CD4-positive, alpha-beta T cell treated with Interleukin-17A for 4 hours (primary cell): ENCODE data around the gene KLF9.
"Not testable (repeated sequence)": the region's sequence is repeated elsewhere in the genome, so short reads cannot be mapped to it uniquely, and the experiment has no call there.

Experiments used
- DNase-seq: peaks from one replicate; pipeline ENCODE4 v3.0.0-alpha.2; 2020; ENCODE audit warnings: mixed read lengths

The KLF9 gene

DNA sequence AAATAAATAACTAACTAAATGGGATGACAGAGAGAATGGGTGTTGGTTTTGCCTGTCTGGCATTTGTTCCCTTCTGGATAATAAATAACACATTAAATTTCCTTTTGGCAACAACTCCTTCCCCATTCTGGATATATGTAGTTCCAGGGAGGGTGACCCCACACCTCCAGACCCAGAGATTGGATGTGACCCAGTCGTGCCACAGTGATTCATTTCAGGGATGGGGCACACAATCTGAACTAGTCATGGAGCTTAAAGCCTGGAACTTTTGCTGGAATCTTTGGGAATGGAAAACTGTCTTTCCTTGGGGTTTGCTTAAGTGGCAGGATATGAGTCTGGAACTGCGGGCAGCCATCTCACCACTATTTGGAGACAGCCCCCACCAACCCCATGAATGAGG is 11.3 kb downstream of the KLF9 start:
- no peak for DNase-seq

- DNase-seq: no peak
Observed at GRCh38 chr9:70402213-70402612, 12.2 kb downstream of the KLF9 start.

GRCh38 chr9:70401241-70401640 is 13.2 kb downstream of the KLF9 start:
- not testable (repeated sequence) for DNase-seq

- no peak for DNase-seq
Observed at GRCh38 chr9:70400107-70400892, 14.2 kb downstream of the KLF9 start.

- DNase-seq: no peak
Observed at GRCh38 chr9:70399141-70399540, 15.3 kb downstream of the KLF9 start.

GRCh38 chr9:70398145-70398556 is 16.3 kb downstream of the KLF9 start:
- peak; percentile 25 for DNase-seq

DNA sequence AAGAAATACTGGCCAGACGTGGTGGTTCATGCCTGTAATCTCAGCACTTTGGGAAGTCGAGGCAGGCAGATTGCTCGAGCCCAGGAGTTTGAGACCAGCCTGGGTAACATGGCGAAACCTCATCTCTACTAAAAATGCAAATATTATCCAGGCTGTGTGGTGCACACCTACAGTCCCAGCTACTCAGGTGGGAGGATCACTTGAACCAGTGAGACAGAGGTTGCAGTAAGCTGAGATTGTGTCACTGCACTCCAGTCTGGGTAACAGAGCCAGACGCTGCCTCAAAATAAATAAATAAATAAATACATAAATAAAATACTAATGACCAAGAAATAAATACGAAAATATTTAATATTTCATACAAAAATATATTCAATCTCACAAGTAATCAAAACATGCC is 18.8 kb downstream of the KLF9 start:
- no peak for DNase-seq

- no peak for DNase-seq
Observed at GRCh38 chr9:70392850-70393249, 21.6 kb downstream of the KLF9 start.

DNA sequence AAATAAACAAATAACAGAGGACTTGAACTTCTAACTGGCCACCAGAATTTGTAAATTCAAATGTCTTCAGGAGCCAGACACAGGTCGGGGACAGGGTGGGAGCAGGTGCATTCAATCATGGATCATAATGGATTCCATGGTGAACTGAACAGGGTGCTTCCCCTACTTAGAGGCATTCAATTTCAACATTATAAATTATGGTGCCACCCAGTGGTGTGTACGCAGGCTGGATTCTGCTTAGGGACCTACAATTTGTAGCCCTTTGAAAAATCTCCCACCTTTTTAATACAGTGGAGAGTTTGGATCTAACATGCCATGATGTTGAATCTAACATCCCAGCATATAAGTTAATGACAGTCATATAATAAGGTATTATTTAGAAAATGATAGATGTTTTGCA is 22.3 kb downstream of the KLF9 start:
- DNase-seq: no peak

DNA sequence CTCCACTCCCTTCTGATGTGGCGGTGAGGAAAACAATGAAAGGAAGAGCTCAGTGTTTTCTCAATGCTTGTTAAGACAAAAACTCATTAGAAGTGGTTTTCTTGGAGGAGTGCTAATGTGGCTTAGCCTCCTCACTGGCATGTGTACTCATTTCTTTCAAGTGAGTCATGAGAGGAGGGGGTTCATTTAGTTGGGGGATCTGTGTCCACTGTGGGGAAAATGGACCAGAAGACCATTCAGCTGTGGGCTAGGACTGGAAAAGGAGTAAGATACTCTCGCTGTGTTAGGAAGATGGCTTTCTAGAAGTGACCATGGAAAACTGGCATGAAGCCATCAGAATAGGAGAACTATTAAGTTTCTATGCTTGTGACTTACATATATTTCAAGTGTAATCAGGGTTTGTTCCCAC is 23.5 kb downstream of the KLF9 start:
- no peak for DNase-seq

DNA sequence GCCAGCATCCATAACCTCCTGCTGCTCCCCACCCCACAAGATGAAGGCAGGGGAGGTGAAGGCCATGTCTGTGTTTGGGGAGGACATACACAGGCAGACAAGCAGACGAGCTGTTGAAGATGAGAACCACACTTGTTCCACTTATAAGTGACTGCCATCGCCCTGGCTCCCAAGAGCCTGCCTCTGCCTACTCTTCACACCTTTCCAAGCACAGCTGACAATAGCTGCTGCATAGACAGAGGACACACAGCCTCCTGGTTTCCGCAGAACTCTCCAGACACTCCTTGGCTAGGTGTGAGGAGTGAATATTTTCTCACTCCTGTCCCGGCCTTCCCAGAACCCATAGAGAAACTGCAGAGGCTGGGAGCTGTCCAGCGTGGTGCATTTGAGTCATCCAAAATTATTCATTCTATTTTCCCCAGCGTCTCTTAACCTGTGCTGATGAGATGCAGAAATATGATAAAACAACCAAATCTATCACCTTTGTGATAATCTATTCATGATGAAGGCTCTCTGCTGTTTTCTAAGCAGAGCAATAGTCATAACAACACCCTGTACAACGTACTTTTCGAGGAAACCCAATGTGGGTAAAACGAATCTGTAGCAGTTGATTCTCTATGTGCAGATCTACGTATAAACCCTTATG is 24.7 kb downstream of the KLF9 start:
- no peak for DNase-seq

GRCh38 chr9:70389188-70389587 is 25.3 kb downstream of the KLF9 start:
- DNase-seq: no peak

GRCh38 chr9:70387663-70388062 is 26.8 kb downstream of the KLF9 start:
- DNase-seq: no peak

DNA sequence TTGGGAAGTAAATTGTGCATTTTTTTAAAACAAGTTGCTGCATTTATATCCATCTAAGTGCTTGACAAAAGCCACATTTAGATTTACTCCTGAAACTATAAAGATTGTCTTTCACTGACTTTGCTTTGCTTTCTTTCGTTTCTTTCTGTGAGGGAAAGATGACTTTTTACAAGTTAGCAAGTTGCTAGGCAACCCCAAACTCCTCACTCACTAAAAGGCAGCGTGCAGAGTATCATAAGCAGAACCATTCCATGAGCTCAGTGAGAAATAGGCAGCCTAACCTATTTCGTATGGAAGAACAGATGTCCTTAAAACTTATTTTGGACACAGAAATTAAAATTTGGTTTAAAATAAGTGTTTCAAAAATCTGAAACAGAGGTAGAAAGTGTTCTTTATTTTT is 29.0 kb downstream of the KLF9 start:
- no peak for DNase-seq

DNA sequence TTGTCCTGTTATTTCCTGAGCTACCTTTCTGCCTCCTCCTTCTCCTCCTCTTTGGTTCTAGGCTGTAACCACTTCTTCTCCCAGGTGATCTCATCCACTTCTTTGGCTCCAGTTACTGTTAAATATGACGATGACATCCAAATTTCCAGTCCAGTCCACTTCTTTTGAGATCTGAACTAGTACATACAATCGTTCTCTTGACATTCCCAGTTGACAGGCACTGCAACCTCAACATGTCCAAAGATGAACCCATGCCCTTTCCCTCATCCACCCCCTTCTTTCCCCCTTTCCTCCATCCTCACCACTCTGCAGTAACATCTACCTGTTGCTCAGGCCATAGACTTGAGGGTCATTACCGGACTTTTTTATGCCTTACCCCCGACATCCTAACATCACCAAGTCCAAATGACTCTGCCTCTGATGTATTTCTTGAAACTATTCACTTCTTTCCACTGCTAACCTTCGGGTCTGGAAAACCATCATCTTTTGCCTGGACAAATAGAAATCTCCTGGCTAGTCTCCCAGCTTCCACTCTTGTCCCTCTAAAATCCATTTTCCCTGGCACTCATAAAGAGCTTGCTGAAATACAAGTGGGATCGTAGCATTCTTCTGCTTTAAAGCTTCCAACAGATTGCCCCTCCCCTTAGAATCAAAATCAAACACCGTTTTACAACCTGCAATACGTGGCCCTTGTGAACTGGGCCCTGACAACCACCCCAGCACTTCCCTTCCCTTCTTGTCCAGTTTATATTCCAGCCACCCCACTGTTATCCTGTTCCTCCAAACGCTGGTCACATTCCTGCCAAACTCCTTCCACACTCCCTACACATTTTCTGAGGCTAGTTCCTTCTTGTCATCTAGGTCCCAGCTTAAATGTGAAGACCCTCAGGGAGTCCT is 31.5 kb downstream of the KLF9 start:
- no peak for DNase-seq

- no peak for DNase-seq
Observed at GRCh38 chr9:70382046-70382708, 32.3 kb downstream of the KLF9 start.

- no peak for DNase-seq
Observed at GRCh38 chr9:70374962-70375618, 39.4 kb downstream of the KLF9 start.

DNA sequence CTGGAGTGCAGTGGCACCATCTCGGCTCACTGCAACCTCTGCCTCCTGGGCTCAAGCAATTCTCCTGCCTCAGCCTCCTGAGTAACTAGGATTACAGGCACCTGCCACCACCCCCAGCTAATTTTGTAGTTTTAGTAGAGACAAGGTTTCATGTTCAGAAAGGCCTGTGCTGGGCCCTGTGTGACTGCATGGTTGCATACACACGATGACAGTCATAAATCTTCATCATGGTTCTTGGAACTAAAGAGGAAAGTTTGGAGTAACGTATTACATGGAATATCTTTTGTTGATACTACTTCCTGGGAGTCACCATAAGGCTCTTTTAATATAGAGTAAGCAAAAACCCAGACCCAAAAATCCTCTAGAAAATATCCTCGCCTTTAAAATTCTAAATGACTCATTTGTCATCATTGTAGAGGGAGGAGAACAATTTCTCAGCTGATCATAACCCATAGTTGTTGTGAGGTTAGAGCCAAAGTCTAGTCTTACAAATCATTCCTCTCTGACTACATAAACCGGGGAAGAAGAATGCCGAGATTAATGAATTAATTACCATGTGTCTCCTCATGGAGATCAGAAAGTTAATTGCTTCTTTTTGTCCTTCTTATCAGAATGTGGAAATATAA is 47.0 kb downstream of the KLF9 start:
- no peak for DNase-seq

DNA sequence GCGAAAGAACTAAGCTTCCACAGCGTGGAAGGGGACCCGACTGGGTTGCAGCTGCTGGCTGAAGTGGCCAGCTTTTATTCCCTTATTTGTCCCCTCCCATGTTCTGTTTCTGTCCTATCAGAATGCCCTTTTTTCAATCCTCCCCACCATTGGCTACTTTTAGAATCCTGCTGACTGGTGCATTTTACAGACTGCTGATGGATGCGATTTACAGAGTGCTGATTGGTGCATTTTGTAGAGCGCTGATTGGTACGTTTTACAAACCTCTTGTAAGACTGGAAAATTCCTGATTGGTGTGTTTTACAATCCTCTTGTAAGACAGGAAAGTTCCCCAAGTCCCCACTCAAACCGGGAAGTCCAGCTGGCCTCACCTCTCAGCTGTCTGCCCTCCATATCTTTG is 50.7 kb downstream of the KLF9 start:
- DNase-seq: no peak

DNA sequence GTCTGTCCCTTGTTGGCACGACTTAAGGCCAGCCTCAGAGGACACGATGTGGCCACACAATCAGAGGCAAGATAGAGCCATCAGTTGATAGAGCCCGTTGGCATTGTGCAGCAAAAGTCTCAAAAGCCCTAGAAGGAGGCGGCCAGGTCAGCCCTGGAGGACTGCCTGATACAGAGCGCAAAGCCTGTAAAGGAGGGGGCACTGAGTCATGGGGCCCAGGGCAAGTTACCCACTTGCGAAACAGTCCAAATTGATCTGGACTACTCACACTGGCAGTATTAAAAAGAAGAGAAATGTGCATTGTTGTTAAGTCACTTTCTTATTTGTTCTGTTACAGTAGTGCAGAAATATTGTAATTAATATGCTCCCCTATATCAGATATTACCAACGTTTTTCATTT is 51.5 kb downstream of the KLF9 start:
- DNase-seq: no peak

DNA sequence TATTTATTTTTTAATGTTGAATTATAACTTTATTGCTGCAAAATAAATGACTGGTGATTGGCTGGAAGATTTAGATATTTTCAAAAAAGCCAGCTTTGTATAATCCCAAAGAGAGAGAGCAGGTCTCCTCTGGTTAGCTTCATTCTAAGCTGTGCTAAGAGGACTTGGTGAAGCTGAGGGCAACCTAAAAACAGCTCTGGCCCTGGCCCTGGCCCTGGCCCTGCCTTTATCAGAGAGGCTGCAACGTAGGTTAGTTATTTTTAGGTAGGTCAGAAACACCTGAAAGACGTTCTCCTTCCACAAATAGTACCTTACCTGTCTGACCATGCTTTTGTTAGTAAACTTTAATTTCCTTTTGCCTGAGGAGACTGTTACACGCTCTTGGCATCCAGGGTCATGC is 58.7 kb downstream of the KLF9 start:
- DNase-seq: no peak

DNA sequence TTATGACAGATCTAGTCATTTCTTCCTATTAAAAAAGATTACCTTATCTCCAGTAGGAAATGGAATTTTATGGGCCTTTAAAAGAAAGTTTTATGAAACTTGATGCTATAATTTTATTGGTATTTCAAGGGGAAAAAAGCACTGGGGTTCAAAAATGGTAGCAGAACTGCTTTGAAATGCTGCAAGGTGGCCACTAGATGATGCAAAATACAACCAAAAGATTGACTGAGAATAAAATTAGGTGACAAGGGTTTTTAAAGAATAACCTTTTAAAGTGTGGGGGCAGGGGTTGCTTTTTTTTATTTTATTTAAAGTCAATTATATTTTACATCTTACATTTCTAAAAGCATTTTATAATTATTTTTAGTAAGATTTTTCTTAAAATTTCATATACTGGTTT is 61.7 kb downstream of the KLF9 start:
- DNase-seq: peak; percentile 9
